ENCODE data around the gene ABHD11. TPM values are rescaled to one million over a fixed set of nuclear protein-coding genes. Genes with fewer than 3 reads are reported as not detected.

ABHD11 gene
- total and polyA plus RNA-seq, 9 of the 15 experiments (the other 6 are each of a cell fraction or from before 2014, with no cell fraction given), result 7.7 to 44.2 (median 18.9) TPM

DNA sequence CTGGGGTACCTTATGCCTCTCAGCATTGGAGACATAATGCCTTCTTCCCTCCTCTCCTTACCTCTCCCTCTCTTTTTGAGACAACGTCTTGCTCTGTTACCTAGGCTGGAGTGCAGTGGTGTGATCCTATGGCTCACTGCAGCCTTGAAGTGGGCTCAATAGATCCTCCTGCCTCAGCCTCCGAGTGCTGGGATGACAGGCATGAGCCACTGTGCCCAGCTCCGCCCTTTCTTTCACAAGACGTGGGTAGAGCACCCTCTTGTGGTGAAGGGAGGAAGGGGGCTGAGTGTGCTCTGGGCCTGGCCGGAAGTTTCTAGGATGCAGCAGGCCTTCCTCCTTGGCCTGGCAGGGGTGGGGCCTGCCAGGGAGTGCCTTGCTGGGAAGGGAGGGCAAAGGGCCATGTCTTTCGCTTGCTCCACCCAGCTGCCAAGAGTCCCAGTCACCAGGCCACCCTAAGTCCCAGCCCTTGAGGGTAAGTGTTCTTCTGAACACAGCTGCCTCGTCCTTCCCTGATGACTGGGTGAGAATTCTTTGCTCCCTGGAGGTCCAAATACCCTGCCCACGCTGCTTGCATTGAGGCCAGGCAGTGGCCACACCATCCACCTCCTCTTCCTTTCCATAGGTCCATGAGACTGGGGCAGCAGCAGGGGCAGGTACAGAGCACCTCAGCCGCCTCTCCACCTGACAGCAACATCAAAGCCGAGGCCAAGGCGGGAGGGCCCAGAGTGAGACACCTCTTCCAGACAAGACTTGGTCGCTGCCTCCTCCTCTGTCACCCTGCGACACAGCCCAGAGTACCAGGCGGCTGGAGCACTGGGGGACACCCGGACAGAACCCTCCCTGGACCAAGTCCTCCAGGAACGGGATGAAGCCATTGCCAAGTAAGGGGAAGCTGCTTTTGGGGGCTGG is 3.7 kb downstream of the ABHD11 start (continued):
- TF ChIP-seq ZNF695 (CRISPR knock-in tag; IDR thresholded peaks at IDR 0.05), result no peak
- TF ChIP-seq, protein P1, sequence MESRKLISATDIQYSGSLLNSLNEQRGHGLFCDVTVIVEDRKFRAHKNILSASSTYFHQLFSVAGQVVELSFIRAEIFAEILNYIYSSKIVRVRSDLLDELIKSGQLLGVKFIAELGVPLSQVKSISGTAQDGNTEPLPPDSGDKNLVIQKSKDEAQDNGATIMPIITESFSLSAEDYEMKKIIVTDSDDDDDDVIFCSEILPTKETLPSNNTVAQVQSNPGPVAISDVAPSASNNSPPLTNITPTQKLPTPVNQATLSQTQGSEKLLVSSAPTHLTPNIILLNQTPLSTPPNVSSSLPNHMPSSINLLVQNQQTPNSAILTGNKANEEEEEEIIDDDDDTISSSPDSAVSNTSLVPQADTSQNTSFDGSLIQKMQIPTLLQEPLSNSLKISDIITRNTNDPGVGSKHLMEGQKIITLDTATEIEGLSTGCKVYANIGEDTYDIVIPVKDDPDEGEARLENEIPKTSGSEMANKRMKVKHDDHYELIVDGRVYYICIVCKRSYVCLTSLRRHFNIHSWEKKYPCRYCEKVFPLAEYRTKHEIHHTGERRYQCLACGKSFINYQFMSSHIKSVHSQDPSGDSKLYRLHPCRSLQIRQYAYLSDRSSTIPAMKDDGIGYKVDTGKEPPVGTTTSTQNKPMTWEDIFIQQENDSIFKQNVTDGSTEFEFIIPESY (CRISPR knock-in tag; IDR thresholded peaks at IDR 0.05), result no peak
- no peak for TF ChIP-seq RBM22 (IDR thresholded peaks at IDR 0.05; ENCODE audit: low read depth, low read length, poor library complexity, severe bottlenecking)
- no peak for TF ChIP-seq HSF4 (CRISPR knock-in tag; IDR thresholded peaks at IDR 0.05; ENCODE audit: borderline replicate concordance)
- no peak for TF ChIP-seq ATF1 (CRISPR knock-in tag; IDR thresholded peaks at IDR 0.05)
- no peak; the same call in 1 of the 2 replicates for TF ChIP-seq ATF1 (tag; IDR thresholded peaks at IDR 0.05)
- TF ChIP-seq, protein P2, sequence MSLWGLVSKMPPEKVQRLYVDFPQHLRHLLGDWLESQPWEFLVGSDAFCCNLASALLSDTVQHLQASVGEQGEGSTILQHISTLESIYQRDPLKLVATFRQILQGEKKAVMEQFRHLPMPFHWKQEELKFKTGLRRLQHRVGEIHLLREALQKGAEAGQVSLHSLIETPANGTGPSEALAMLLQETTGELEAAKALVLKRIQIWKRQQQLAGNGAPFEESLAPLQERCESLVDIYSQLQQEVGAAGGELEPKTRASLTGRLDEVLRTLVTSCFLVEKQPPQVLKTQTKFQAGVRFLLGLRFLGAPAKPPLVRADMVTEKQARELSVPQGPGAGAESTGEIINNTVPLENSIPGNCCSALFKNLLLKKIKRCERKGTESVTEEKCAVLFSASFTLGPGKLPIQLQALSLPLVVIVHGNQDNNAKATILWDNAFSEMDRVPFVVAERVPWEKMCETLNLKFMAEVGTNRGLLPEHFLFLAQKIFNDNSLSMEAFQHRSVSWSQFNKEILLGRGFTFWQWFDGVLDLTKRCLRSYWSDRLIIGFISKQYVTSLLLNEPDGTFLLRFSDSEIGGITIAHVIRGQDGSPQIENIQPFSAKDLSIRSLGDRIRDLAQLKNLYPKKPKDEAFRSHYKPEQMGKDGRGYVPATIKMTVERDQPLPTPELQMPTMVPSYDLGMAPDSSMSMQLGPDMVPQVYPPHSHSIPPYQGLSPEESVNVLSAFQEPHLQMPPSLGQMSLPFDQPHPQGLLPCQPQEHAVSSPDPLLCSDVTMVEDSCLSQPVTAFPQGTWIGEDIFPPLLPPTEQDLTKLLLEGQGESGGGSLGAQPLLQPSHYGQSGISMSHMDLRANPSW (CRISPR knock-in tag; IDR thresholded peaks at IDR 0.05), result 0 out of 2 replicates have a peak, but pooled peaks have one; percentile 40
- TF ChIP-seq MAFF (IDR thresholded peaks at IDR 0.05; ENCODE audit: low read length), result no peak
- TF ChIP-seq NR3C1 (CRISPR knock-in tag; IDR thresholded peaks at IDR 0.05), result no peak
- no peak for TF ChIP-seq STAT5B (CRISPR knock-in tag; IDR thresholded peaks at IDR 0.05)
- peak; percentile 67; the same call in 1 of the 2 replicates for TF ChIP-seq LCOR (CRISPR knock-in tag; IDR thresholded peaks at IDR 0.05)
- no peak for TF ChIP-seq ERF (CRISPR knock-in tag; IDR thresholded peaks at IDR 0.05)
- TF ChIP-seq TCF7 (IDR thresholded peaks at IDR 0.05; ENCODE audit: borderline replicate concordance), result no peak
- no peak for TF ChIP-seq SAP30 (IDR thresholded peaks at IDR 0.05; ENCODE audit: borderline replicate concordance, insufficient read depth, low read depth, low read length, poor library complexity, severe bottlenecking)
- TF ChIP-seq, protein P3, sequence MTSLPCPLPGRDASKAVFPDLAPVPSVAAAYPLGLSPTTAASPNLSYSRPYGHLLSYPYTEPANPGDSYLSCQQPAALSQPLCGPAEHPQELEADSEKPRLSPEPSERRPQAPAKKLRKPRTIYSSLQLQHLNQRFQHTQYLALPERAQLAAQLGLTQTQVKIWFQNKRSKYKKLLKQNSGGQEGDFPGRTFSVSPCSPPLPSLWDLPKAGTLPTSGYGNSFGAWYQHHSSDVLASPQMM (CRISPR knock-in tag; IDR thresholded peaks at IDR 0.05), result no peak
- no peak for TF ChIP-seq ZNF121 (CRISPR knock-in tag; conservative IDR thresholded peaks at IDR 0.05)
- TF ChIP-seq FOXK1 (CRISPR knock-in tag; IDR thresholded peaks at IDR 0.05; ENCODE audit: borderline replicate concordance), result no peak
- no peak for TF ChIP-seq ZBTB1 (CRISPR knock-in tag; IDR thresholded peaks at IDR 0.05; ENCODE audit: borderline replicate concordance, low read depth)
- TF ChIP-seq, protein P4, sequence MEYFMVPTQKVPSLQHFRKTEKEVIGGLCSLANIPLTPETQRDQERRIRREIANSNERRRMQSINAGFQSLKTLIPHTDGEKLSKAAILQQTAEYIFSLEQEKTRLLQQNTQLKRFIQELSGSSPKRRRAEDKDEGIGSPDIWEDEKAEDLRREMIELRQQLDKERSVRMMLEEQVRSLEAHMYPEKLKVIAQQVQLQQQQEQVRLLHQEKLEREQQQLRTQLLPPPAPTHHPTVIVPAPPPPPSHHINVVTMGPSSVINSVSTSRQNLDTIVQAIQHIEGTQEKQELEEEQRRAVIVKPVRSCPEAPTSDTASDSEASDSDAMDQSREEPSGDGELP (CRISPR knock-in tag; IDR thresholded peaks at IDR 0.05; ENCODE audit: borderline replicate concordance), result peak; percentile 69
- TF ChIP-seq, protein P5, sequence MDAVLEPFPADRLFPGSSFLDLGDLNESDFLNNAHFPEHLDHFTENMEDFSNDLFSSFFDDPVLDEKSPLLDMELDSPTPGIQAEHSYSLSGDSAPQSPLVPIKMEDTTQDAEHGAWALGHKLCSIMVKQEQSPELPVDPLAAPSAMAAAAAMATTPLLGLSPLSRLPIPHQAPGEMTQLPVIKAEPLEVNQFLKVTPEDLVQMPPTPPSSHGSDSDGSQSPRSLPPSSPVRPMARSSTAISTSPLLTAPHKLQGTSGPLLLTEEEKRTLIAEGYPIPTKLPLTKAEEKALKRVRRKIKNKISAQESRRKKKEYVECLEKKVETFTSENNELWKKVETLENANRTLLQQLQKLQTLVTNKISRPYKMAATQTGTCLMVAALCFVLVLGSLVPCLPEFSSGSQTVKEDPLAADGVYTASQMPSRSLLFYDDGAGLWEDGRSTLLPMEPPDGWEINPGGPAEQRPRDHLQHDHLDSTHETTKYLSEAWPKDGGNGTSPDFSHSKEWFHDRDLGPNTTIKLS (IDR thresholded peaks at IDR 0.05; ENCODE audit: borderline replicate concordance, low read depth), result no peak

All from K562 (cell line).